Kasumi-1 (cell line): ENCODE data around the gene NFIB.

Experiments
- DNase-seq, 2 experiments: peaks; one replicate each; lab custom pipeline; 2025; lab: John Stamatoyannopoulos, UW

NFIB gene

DNA sequence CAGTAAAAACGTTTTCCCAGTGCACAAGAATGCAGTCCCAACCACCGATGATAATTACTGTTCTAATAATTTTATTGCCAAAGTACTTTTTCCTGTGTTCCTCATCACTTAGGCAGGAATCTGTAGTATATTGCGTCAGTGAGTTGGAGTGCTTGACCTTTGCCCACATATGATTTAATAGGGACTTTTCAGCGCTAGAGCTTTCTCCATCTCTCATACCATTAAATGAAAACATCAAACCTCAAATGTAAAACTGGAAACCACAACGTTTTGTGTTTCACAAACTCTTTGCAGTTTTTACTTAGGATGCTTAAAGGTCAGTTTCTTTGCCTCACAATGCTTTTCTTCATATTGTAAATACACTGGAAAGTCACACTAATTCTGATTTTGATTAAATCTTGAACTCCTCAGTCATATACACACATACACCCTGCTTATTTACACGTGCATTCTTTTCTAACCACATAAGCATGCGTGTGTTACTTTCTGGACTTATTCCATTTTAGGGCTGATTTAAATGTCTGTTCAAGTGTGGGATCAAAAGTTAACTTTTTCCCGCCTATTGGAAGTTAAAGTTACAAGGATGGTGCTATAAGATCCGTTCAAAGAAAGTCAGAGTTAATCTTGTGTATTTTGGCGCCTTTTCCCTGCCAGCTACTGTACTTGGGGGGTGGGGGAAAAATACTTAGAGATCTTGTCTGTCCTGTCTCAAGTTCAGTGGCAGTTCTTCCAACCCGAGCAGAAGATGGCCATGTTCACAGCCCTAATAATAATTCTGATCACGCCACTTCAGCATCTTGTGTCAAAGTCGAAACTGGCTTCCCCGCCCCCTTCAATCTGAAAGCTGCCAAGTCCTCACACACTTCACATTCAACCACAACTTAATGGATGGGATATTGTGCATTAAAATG lies 6.6 kb upstream of the NFIB start:
- DNase-seq: no peak

- no peak for DNase-seq
Measured at GRCh38 chr9:14318934-14319580, 5.1 kb upstream of the NFIB start.

- no peak for DNase-seq
Measured at GRCh38 chr9:14318361-14318760, 4.4 kb upstream of the NFIB start.

DNA sequence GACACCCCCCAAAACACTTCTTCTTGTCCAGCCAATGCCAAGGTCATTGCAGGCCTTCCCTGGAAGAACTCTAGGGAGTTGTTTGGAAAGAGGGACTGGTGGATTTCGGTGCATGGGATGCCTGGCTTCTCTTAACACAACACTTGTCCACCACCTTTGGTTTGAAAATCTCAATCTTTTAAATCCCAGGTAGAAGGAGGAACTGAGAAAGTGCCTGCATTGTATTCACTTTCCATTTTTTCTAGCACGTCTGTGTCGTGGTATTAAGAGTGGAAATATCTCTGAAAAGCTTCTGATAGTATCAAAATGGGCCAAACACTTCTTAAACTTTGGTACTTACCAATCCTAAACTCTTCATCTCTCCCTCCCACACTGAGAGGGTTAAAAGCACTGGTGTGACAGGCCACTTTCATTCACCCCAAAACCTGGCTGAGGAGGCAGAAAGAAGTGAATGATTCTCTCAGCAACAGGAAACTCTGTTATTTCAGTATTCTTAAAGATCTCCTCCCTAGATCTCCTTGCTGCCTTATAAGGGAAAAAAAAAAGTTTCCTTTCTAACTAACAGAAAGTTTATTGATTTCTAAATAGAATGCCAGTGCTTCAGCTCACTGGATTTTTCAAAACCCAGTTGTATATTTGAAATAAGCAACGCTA lies 3.9 kb upstream of the NFIB start:
- no peak for DNase-seq

- no peak for DNase-seq
Measured at GRCh38 chr9:14316602-14317300, 2.8 kb upstream of the NFIB start.

DNA sequence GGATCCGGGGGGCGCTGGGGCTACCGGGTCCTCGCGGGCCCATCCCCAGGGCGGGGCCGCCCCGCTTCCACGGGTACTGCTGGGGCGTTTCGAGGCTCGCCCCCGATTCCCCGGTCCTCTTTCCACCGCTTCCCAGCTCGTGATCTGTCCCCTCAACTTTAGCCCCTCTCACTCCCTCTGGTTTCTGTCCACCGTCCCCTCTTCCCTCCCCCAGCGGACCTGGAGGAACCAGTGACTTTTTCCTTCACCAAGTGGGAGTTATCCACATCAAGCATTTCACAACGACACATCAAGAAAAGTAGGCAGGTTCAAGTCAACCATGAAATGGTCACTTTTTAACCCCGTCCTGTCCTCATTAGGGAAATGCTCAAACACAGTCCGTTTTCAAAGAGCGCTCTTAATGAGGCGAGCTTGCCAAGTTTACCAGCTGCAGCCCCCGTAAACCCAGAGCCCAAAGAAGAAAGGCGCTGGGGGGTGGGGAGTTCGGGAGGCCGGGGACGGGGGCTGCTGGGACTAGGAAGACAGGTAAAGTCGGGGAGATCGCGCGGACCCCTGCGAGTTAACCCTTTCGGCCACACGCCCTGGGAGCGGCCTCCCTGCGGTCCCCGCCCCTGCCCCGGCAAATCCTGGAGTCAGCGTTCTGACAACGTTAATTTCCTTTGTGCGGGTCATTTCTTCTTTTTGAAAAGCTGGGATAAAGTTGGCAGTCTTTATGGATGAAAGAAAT lies 2.1 kb upstream of the NFIB start:
- DNase-seq: peak in 1 of 2 experiments; percentile 7

DNA sequence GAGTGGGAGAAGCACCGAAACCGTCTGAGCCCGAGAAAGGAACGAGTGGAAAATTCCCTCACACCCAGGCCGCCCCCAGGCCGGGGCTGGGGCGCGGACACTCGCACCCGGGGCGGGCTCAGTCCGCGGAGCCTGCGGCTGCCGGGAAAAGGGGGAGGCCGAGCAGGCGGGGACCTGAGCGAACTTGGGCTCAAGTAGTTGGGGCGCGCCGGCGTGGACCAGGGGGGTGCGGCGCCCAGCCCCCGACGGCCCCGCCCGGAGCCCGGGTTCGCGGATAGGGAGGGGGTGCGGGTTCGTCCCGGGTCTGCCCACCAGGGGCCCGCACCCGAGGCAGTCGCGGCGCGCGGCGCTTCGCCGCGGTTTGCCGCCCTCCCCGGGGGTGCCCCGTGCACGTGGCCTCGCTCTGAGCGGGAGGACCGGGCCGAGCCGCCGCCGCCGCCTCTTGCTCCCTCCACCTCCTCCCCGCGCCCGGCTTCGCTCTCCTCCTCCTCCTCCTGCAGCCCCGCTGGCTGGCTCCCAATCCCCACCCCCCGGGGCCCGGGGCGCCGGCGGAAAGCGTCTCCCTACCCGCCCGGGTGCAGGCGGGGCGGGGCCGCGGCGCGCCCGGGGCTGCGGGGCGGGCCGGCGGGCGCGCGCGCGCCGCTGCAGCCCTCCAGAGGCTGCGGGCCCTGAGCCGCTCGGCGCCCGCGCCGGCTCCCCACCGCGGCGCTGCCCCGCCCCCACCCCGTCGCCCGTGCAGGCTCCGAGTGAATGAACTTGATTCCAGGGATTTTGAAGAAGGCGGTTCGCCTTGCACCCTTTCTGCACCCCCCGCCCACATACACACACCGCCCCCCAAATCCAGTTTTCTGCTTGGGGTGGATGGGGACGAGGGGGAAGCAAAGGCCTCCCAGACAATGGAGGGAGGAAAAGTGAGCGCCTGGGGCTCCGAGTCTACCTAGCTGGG lies 1.3 kb upstream of the NFIB start:
- DNase-seq: no peak

DNA sequence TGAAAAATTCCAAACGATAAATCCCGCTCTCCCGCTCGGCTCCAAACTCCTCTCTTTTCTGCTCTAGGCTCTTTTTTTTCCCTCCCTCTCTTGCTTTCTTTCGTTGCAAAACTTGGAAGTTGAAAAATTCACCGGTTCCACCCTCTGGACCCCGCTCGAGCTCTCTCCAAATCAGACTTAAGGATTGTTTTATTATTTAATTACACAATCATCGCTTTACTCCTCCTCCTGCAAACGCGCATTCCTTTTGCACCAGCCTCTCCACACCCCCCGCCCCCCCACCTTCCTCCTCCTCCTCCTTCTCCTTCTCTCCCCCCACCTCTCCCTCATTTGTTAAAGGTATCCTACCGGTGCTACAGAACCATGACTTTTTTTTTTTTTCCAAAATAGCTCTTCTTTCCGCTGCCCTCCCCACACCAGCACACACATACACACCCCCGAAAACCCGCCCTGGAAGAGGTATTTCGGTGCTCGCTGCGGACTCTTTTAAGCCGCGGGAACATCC lies 535 bp upstream of the NFIB start:
- DNase-seq: no peak

- no peak for DNase-seq
Measured at GRCh38 chr9:14313378-14313940, 482 bp downstream of the NFIB start.

- DNase-seq: no peak
Measured at GRCh38 chr9:14312719-14313377, 1.1 kb downstream of the NFIB start.

DNA sequence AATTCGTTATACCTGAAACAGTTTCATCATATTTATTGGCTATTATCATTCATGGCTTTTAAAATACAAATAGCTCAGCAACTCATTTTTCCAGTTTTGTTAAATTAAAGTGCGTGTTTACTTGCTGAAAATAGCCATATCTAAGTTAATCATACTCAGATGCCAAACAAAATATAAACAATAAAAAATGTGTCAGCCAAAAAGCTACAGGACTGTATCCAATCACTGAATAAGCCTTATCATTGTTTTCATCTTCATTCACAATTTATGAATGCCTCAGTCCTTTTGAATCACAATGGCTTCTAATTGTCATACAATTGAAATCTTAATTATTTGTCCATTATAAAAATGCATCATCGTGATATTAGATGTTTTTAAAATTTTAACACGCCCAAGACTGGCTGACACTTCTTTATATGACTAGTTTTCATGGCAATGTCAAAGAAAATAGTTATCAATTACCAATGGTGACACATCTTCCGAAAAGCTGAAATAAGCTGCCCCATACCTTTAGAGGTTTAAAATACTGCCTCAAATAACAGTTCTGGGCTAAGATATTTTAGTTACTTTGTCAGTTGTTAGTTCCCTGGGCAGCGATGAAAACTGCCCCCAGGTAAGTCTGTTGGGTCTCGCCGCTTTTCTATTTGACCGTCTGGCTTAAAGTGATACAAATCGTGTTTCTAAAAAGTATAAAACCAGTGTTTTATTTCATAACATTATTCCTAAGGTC lies 1.8 kb downstream of the NFIB start:
- DNase-seq: no peak

DNA sequence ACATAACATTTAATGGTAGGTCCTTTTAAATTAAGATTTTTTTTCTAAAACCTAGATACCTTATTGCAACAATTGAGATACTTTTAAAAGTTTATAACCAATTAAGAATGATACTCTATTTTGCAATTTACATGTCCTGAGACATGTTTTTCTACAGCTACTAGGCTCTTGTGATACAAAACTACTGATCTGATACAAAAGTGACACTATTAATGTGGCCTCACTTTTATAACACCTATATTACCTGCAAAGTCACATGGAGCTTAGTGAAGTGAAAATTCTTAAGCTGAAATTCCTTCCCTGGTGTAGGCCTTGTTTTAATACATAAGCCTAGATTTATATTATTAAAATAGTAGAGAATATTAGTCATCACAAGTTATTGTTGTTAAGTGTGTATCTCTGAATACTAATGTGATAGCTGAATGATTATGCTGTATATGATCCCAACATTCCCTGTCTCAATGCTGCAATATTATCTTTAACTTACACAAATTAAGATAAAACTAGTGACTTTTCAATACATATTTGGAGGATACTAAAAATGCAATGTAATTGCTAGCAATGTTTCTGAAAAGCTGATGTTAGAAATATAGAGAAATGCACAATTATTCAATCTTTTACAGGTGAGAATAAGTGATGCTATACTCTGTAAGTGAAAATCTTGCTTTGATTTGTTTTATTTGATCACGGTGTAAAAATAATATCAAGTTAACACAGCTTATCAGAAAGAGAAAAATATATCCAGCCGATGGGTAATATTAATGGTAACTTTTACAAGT lies 2.6 kb downstream of the NFIB start:
- no peak for DNase-seq

GRCh38 chr9:14310311-14310710 lies 3.6 kb downstream of the NFIB start:
- no peak for DNase-seq

- no peak for DNase-seq
Measured at GRCh38 chr9:14309403-14309802, 4.5 kb downstream of the NFIB start.

DNA sequence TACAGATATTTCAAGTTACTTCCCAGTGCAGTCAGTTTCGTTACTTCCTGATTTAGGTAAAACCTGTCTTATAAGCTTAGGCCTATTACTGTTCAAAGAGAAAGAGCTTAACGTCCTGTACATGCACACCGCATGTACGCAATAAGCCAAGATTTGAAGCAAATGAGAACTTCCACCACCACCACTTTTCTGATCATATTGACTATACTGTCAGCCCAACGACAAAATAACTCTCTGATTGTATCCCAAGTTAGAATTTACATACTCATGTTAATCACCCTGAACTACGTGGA lies 5.1 kb downstream of the NFIB start:
- no peak for DNase-seq

DNA sequence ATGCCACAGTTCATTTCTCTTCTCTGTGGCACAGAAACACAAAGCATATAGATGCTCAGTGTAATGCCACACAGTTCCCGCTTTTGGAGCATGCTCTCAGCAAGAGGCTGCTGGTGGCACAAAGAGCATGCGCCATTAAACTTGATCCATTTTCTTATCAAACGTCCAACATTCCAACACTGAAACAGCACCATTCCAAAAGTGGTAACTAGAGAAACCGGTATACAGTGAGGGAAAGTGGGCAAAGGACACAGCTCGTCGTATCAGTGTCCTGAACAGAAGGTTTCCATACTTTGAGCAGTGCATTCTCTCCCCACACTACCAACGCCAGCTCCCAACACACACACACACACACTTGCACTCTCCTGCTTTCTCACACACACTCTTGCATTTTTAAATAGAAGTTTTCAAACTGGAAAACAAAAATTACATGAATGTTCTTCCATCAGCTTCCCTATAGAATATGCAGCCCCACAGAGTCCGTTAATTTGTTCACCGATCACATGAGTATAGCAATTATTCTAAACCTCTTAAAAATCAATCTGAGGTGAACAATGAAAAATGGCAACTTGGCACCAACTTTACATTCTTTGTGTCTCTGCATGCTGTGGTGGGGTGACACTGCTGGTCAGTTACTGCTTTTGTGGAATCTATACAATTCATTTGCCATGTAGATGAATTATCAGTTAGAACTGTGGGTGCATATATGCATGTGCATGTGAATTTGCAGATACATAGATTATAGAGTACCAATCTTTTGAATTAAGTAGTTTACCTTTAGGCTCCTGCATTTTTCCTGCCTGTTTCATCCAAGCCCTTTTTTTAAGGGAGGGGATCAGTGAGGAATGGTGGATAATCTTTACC lies 5.7 kb downstream of the NFIB start:
- no peak for DNase-seq
